ENCODE measurements around the gene DNAH9.

Gene DNAH9

GRCh38 chr17:11704041-11704440 lies 105.8 kb downstream of the DNAH9 start:
- Histone ChIP-seq H3K36me3 (ENCODE audit: insufficient read depth) (no peaks in the 10 kb centered on the region), H4K20me1 (ENCODE audit: insufficient read depth) (no peaks in the 10 kb centered on the region), H3K4me1 (ENCODE audit: low read depth, poor library complexity, severe bottlenecking) (no peaks in the 10 kb centered on the region), H3K27me3 (ENCODE audit: insufficient read depth, low read depth) (no peaks in the 10 kb centered on the region), H3K4me2 (no peak overlapping the region), H3K79me2 (ENCODE audit: insufficient read depth, low read depth) (no peaks in the 10 kb centered on the region), H2AFZ (ENCODE audit: low read depth) (no peak overlapping the region), H3K9ac (no peak overlapping the region), H3K27ac (no peak overlapping the region), H3K4me3 (IDR thresholded peaks at IDR 0.05; ENCODE audit: insufficient read depth, low read depth, low read length) (no peak overlapping the region)
- no peak for TF ChIP-seq CTCF (conservative IDR thresholded peaks at IDR 0.05; ENCODE audit: low read depth, low read length)

GRCh38 chr17:11705111-11705510 lies 106.8 kb downstream of the DNAH9 start:
- no peak overlapping the region for H3K27ac ChIP-seq
- no peaks in the 10 kb centered on the region for H3K79me2 ChIP-seq (ENCODE audit: insufficient read depth, low read depth)
- H3K4me3 ChIP-seq (IDR thresholded peaks at IDR 0.05; ENCODE audit: insufficient read depth, low read depth, low read length), result no peak overlapping the region
- no peaks in the 10 kb centered on the region for H3K27me3 ChIP-seq (ENCODE audit: insufficient read depth, low read depth)
- TF ChIP-seq CTCF (conservative IDR thresholded peaks at IDR 0.05; ENCODE audit: low read depth, low read length), result no peak
- no peak overlapping the region for H3K9ac ChIP-seq
- no peaks in the 10 kb centered on the region for H4K20me1 ChIP-seq (ENCODE audit: insufficient read depth)
- H3K4me2 ChIP-seq, result no peak overlapping the region
- no peak overlapping the region for H2AFZ ChIP-seq (ENCODE audit: low read depth)
- H3K36me3 ChIP-seq (ENCODE audit: insufficient read depth), result no peaks in the 10 kb centered on the region
- H3K4me1 ChIP-seq (ENCODE audit: low read depth, poor library complexity, severe bottlenecking), result no peaks in the 10 kb centered on the region

GRCh38 chr17:11707586-11707985 lies 109.3 kb downstream of the DNAH9 start:
- H3K9ac ChIP-seq, result no peak overlapping the region
- no peak overlapping the region for H2AFZ ChIP-seq (ENCODE audit: low read depth)

GRCh38 chr17:11712456-11712855 lies 114.2 kb downstream of the DNAH9 start:
- no peak for TF ChIP-seq CTCF (conservative IDR thresholded peaks at IDR 0.05; ENCODE audit: low read depth, low read length)
- H3K79me2 ChIP-seq (ENCODE audit: insufficient read depth, low read depth), result no peaks in the 10 kb centered on the region
- H3K36me3 ChIP-seq (ENCODE audit: insufficient read depth), result no peaks in the 10 kb centered on the region
- H3K27me3 ChIP-seq (ENCODE audit: insufficient read depth, low read depth), result no peaks in the 10 kb centered on the region
- H3K9ac ChIP-seq, result no peak overlapping the region
- H2AFZ ChIP-seq (ENCODE audit: low read depth), result no peak overlapping the region
- no peak overlapping the region for H3K4me2 ChIP-seq
- H3K27ac ChIP-seq, result no peak overlapping the region
- H4K20me1 ChIP-seq (ENCODE audit: insufficient read depth), result no peaks in the 10 kb centered on the region
- no peaks in the 10 kb centered on the region for H3K4me1 ChIP-seq (ENCODE audit: low read depth, poor library complexity, severe bottlenecking)
- H3K4me3 ChIP-seq (IDR thresholded peaks at IDR 0.05; ENCODE audit: insufficient read depth, low read depth, low read length), result no peak overlapping the region

More at GRCh38 chr17:11707586-11707985, 109.3 kb downstream of the DNAH9 start:
- no peak for TF ChIP-seq CTCF (conservative IDR thresholded peaks at IDR 0.05; ENCODE audit: low read depth, low read length)
- Histone ChIP-seq H4K20me1 (ENCODE audit: insufficient read depth) (no peaks in the 10 kb centered on the region), H3K27me3 (ENCODE audit: insufficient read depth, low read depth) (no peaks in the 10 kb centered on the region), H3K4me2 (no peak overlapping the region), H3K36me3 (ENCODE audit: insufficient read depth) (no peaks in the 10 kb centered on the region), H3K4me1 (ENCODE audit: low read depth, poor library complexity, severe bottlenecking) (no peaks in the 10 kb centered on the region), H3K27ac (no peak overlapping the region), H3K4me3 (IDR thresholded peaks at IDR 0.05; ENCODE audit: insufficient read depth, low read depth, low read length) (no peak overlapping the region), H3K79me2 (ENCODE audit: insufficient read depth, low read depth) (no peaks in the 10 kb centered on the region)

All from KMS-11 (cell line).